Adrenal gland (tissue), 5 donors: ENCODE measurements around the gene ARHGAP19.

Experiments used
- POLR2A ChIP-seq, 2 donors: fragments of 450-650 bp; IDR thresholded peaks; one replicate each; pipeline ENCODE4 v1.6.1; 2017; ENCODE audit warnings: antibody characterized with exemption in 2 of 2, mild to moderate bottlenecking in 2 of 2, moderate library complexity in 1 of 2
- TF ChIP-seq, protein P1 (sequence below), 6 experiments: fragments of 450-650 bp in 4 of 6; fragments of 200-600 bp in 2 of 6; sonication (generic) in 1 of 6; IDR thresholded peaks; 1 replicate in 5 of 6; 2 replicates in 1 of 6; pipeline versions ENCODE4 v1.5.1 to v1.8.0; 2016 to 2021; ENCODE audit warnings: antibody characterized with exemption in 6 of 6, mild to moderate bottlenecking in 2 of 6, moderate library complexity in 1 of 6
- donor health status: DM: no; HTN: no; CAD: no.

DNA sequence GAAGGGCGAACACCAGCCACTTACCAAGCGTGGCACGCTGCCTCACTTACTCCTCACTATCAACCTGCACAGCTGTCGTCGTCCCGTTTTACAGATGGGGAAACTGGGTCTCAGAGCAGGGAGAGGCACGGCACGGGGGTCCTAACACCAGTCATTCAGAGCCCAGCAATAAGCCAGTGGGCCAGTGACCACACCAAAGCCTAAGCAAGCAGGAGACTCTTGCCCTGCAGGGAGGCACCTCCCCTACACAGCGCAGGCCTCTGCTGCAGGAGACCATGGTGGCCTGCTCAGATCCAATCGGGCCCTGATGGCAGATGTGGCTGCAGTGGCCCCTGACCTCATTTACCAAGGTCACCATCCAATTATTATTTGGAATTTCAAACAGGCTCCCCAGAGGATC is 111.5 kb downstream of the ARHGAP19 start:
- TF ChIP-seq, protein P1, sequence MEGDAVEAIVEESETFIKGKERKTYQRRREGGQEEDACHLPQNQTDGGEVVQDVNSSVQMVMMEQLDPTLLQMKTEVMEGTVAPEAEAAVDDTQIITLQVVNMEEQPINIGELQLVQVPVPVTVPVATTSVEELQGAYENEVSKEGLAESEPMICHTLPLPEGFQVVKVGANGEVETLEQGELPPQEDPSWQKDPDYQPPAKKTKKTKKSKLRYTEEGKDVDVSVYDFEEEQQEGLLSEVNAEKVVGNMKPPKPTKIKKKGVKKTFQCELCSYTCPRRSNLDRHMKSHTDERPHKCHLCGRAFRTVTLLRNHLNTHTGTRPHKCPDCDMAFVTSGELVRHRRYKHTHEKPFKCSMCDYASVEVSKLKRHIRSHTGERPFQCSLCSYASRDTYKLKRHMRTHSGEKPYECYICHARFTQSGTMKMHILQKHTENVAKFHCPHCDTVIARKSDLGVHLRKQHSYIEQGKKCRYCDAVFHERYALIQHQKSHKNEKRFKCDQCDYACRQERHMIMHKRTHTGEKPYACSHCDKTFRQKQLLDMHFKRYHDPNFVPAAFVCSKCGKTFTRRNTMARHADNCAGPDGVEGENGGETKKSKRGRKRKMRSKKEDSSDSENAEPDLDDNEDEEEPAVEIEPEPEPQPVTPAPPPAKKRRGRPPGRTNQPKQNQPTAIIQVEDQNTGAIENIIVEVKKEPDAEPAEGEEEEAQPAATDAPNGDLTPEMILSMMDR (IDR thresholded peaks at IDR 0.05): no peak
- no peak for TF ChIP-seq POLR2A (IDR thresholded peaks at IDR 0.05)
